Astrocyte (in vitro differentiated cells and primary cell): Measurements from ENCODE around the gene MBP. TPM values are rescaled to one million over a fixed set of nuclear protein-coding genes. Genes with fewer than 3 reads are reported as not detected.

Experiments used
- DNase-seq: peaks from one replicate; pipeline ENCODE4 v3.0.0-alpha.2; 2010; ENCODE audit warnings: low read depth
- FAIRE-seq: peaks from 2 replicates; lab custom pipeline; 2011; peaks lifted over from hg19 to GRCh38; lab: Jason Lieb, UNC
- H2AFZ ChIP-seq: 2 replicates; pipeline ENCODE4 v1.6.0; 2012; ENCODE audit warnings: low read depth, low read length, inconsistent platforms
- H3K27ac ChIP-seq: 2 replicates; pipeline ENCODE4 v1.5.1; 2011; ENCODE audit warnings: low read depth, low read length, inconsistent platforms
- H3K27me3 ChIP-seq: 2 replicates; pipeline ENCODE4 v1.6.0; 2011; ENCODE audit warnings: low read length, inconsistent platforms; ENCODE audit not compliant: insufficient read depth
- H3K36me3 ChIP-seq: 2 replicates; pipeline ENCODE4 v1.5.1; 2011; ENCODE audit warnings: low read length, inconsistent platforms; ENCODE audit not compliant: insufficient read depth
- H3K4me1 ChIP-seq: 2 replicates; pipeline ENCODE4 v1.5.1; 2011; ENCODE audit warnings: low read length, inconsistent platforms; ENCODE audit not compliant: insufficient read depth
- H3K4me2 ChIP-seq: 2 replicates; pipeline ENCODE4 v1.6.0; 2012; ENCODE audit warnings: low read length, inconsistent platforms
- H3K4me3 ChIP-seq: 2 replicates; pipeline ENCODE4 v1.5.1; 2011; ENCODE audit warnings: low read depth, mild to moderate bottlenecking, low read length, inconsistent platforms; ENCODE audit not compliant: insufficient read depth
- H3K79me2 ChIP-seq: 2 replicates; pipeline ENCODE4 v1.6.0; 2012; ENCODE audit warnings: mild to moderate bottlenecking, low read length, inconsistent platforms; ENCODE audit not compliant: insufficient read depth
- H3K9ac ChIP-seq: 2 replicates; pipeline ENCODE4 v1.6.0; 2012; ENCODE audit warnings: mild to moderate bottlenecking, low read length, inconsistent platforms
- H3K9me3 ChIP-seq: 2 replicates; pipeline ENCODE4 v1.5.1; 2012; ENCODE audit warnings: low read depth, mild to moderate bottlenecking, low read length, inconsistent platforms; ENCODE audit not compliant: insufficient read depth
- H4K20me1 ChIP-seq: 2 replicates; pipeline ENCODE4 v1.6.0; 2012; ENCODE audit warnings: low read length, inconsistent platforms; ENCODE audit not compliant: insufficient read depth
- H3K27ac Mint-ChIP-seq: one replicate; pipeline ENCODE4 v1.8.0; 2021; ENCODE audit warnings: mild to moderate bottlenecking, mixed read lengths; ENCODE audit not compliant: unreplicated experiment
- H3K27me3 Mint-ChIP-seq: one replicate; pipeline ENCODE4 v1.8.0; 2021; ENCODE audit warnings: low read depth, mixed read lengths; ENCODE audit not compliant: unreplicated experiment
- H3K36me3 Mint-ChIP-seq: one replicate; pipeline ENCODE4 v1.8.0; 2021; ENCODE audit warnings: low read depth, mixed read lengths; ENCODE audit not compliant: unreplicated experiment
- H3K4me1 Mint-ChIP-seq: one replicate; pipeline ENCODE4 v1.8.0; 2021; ENCODE audit warnings: low read depth, mixed read lengths; ENCODE audit not compliant: unreplicated experiment
- H3K4me3 Mint-ChIP-seq: one replicate; pipeline ENCODE4 v1.8.0; 2021; ENCODE audit warnings: mild to moderate bottlenecking, moderate library complexity, mixed read lengths; ENCODE audit not compliant: unreplicated experiment
- H3K9me3 Mint-ChIP-seq: one replicate; pipeline ENCODE4 v1.8.0; 2021; ENCODE audit warnings: mild to moderate bottlenecking, mixed read lengths; ENCODE audit not compliant: unreplicated experiment
- EZH2 ChIP-seq: IDR thresholded peaks from 2 replicates; pipeline ENCODE4 v1.6.1; 2012; ENCODE audit warnings: mild to moderate bottlenecking, low read length, inconsistent platforms; ENCODE audit not compliant: insufficient read depth
- total RNA-seq: library from RNA; stranded (reverse); gene quantifications from 2 replicates; pipeline ENCODE4 v1.2.1, GENCODE V29; 2021
- TF ChIP-seq, protein P1 (sequence below): IDR thresholded peaks from 2 replicates; pipeline ENCODE4 v1.5.1; 2011; ENCODE audit warnings: low read depth, mild to moderate bottlenecking, inconsistent platforms, low read length, moderate library complexity; ENCODE audit not compliant: insufficient read depth

The MBP gene
- total RNA-seq, 1 donor from 2014 or later = 11.4 TPM

DNA sequence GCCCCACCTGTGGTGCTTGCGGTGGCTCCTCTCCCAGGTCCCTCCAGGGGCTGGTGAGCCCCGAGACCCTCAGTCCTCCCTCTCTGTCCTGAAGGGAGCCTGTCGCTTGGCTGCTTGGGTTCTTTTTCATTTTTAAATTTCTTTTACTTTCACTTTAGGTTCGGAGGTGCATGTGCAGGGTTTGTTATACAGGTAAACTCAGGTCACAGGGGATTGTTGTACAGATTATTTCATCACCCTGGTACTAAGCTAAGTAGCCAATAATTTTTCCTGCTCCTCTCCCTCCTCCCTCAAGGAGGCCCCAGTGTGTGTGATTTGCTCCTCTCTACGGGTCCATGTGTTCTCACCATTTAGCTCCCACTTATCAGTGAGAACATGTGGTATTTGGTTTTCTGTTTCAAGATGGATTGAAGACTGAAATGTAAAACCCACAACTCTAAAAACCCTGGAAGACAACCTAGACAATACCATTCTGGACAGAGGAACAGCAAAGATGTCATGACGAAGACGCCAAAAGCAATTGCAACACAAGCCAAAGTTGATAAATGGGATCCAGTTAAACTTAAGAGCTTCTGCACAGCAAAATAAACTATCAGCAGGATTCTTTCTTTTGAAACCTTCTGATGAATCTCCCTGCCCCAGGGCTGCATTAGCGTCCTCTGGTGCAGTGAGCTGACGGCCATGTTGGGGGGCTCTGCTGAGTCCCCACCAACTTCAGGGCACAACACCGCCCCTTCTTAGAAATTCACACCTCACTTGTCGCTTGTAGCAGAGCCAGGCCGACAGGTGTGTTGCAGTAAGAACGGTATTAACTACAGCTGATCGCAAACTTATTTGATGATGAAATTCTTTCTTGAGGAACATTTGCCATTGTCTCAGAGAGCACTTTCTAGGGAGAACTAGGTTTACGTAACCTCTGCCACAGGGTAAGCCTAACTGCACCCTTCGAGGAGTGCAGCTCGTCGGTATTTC lies 174.9 kb downstream of the MBP start:
- no peak overlapping the region for H3K27ac Mint-ChIP-seq
- no peak for TF ChIP-seq EZH2

DNA sequence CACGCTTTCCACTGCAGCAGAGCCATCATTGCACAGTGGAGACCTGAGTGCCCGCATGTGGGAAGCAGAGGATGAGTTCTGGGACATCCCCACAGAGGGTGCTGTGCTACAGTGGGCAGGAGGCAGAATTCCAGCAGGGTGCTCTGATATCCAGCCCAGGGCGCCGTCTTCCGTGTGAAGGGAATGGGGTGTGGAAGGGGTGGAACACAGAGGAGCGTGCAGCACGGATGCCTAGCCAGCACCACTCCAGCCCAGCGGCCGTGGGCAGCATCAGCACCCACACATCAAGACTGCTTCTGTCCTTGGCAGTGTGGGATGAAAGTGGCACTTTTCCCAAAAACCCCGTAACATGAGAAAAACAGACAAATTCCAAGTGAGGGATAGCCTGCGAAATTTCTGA lies 175.9 kb downstream of the MBP start:
- peaks cover 24% of the 10 kb centered on the region for H3K36me3 Mint-ChIP-seq
- Histone ChIP-seq H3K9me3 (no peaks in the 10 kb centered on the region), H2AFZ (no peak overlapping the region), H3K36me3 (peaks cover 5% of the 10 kb centered on the region), H3K4me2 (no peak overlapping the region), H4K20me1 (peaks cover 3% of the 10 kb centered on the region), H3K4me1 (no peaks in the 10 kb centered on the region), H3K9ac (no peak overlapping the region), H3K4me3 (no peak overlapping the region), H3K27ac (no peak overlapping the region), H3K27me3 (no peaks in the 10 kb centered on the region), H3K79me2 (no peaks in the 10 kb centered on the region)
- TF ChIP-seq, protein P1, sequence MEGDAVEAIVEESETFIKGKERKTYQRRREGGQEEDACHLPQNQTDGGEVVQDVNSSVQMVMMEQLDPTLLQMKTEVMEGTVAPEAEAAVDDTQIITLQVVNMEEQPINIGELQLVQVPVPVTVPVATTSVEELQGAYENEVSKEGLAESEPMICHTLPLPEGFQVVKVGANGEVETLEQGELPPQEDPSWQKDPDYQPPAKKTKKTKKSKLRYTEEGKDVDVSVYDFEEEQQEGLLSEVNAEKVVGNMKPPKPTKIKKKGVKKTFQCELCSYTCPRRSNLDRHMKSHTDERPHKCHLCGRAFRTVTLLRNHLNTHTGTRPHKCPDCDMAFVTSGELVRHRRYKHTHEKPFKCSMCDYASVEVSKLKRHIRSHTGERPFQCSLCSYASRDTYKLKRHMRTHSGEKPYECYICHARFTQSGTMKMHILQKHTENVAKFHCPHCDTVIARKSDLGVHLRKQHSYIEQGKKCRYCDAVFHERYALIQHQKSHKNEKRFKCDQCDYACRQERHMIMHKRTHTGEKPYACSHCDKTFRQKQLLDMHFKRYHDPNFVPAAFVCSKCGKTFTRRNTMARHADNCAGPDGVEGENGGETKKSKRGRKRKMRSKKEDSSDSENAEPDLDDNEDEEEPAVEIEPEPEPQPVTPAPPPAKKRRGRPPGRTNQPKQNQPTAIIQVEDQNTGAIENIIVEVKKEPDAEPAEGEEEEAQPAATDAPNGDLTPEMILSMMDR = no peak
- no peak for TF ChIP-seq EZH2
- H3K27ac Mint-ChIP-seq = no peak overlapping the region
- no peak overlapping the region for H3K4me3 Mint-ChIP-seq
- H3K9me3 Mint-ChIP-seq = peaks cover under 1% of the 10 kb centered on the region
- H3K4me1 Mint-ChIP-seq = no peaks in the 10 kb centered on the region
- FAIRE-seq = no peak
- no peak for DNase-seq
- H3K27me3 Mint-ChIP-seq = no peaks in the 10 kb centered on the region

More for the DNA sequence above, 174.9 kb downstream of the MBP start:
- FAIRE-seq (no peak), DNase-seq (no peak)
- H3K36me3 ChIP-seq = no peaks in the 10 kb centered on the region
- H3K9me3 Mint-ChIP-seq = peaks cover 4% of the 10 kb centered on the region
- H3K4me3 Mint-ChIP-seq = no peak overlapping the region
- H3K4me1 ChIP-seq = no peaks in the 10 kb centered on the region
- no peak overlapping the region for H3K27ac ChIP-seq
- peaks cover 25% of the 10 kb centered on the region for H3K36me3 Mint-ChIP-seq
- H3K4me3 ChIP-seq = no peak overlapping the region
- H3K4me2 ChIP-seq = no peak overlapping the region
- no peaks in the 10 kb centered on the region for H3K79me2 ChIP-seq
- no peaks in the 10 kb centered on the region for H3K27me3 Mint-ChIP-seq
- H3K9me3 ChIP-seq = no peaks in the 10 kb centered on the region
- no peak overlapping the region for H2AFZ ChIP-seq
- no peaks in the 10 kb centered on the region for H3K4me1 Mint-ChIP-seq
- H3K27me3 ChIP-seq = no peaks in the 10 kb centered on the region
- H4K20me1 ChIP-seq = peaks cover 3% of the 10 kb centered on the region
- no peak overlapping the region for H3K9ac ChIP-seq

DNA sequence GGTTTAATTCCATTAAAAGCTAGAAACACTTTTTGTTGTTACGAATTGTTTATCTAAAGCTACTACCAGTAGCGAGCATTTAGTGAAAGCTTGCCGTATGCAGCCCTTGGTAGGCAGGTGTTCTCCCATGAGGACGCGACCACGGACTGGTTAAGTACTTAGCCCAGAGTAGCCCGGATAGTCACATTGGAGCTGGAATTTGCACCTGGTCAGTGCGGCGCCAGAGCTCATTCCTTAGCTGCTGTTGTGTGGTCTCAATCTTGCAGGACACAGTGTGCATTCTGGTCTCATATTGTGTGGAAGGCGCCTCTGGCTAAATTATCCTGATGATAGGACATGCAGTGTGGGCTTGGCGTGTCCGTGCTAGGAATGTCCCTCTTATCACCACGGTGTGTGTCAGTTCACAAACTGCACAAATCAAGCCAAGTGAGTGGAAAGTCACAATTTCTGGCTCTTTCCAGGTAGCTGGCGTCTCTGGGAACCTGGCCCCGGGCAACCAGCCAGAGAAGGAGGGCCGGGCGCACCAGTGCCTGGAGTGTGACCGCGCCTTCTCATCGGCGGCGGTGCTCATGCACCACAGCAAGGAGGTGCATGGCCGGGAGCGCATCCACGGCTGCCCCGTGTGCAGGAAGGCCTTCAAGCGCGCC lies 176.9 kb downstream of the MBP start:
- Mint-ChIP-seq H3K27ac (no peak overlapping the region), H3K4me3 (no peak overlapping the region), H3K36me3 (peaks cover 23% of the 10 kb centered on the region), H3K27me3 (no peaks in the 10 kb centered on the region), H3K9me3 (no peaks in the 10 kb centered on the region), H3K4me1 (no peaks in the 10 kb centered on the region)
- H2AFZ ChIP-seq = no peak overlapping the region
- peaks cover 5% of the 10 kb centered on the region for H3K36me3 ChIP-seq
- peaks cover 3% of the 10 kb centered on the region for H4K20me1 ChIP-seq
- H3K4me1 ChIP-seq = no peaks in the 10 kb centered on the region
- no peak for DNase-seq
- TF ChIP-seq EZH2 = no peak
- TF ChIP-seq, protein P1 = no peak
- no peak overlapping the region for H3K4me3 ChIP-seq
- H3K79me2 ChIP-seq = no peaks in the 10 kb centered on the region
- no peak overlapping the region for H3K4me2 ChIP-seq
- no peak overlapping the region for H3K9ac ChIP-seq
- H3K9me3 ChIP-seq = no peaks in the 10 kb centered on the region
- no peak overlapping the region for H3K27ac ChIP-seq
- FAIRE-seq = no peak
- H3K27me3 ChIP-seq = no peaks in the 10 kb centered on the region
